Testis (tissue), 2 donors: ENCODE measurements around the gene MORC2.

Experiments
- CTCF ChIP-seq, 3 experiments: fragments of 450-650 bp in 2 of 3; fragments of 200-600 bp in 1 of 3; sonication (generic) in 1 of 3; IDR thresholded peaks; one replicate each; pipeline ENCODE4 v1.5.1; 2016 to 2019; ENCODE audit warnings: antibody characterized with exemption in 3 of 3, mild to moderate bottlenecking in 2 of 3, moderate library complexity in 1 of 3
- POLR2A ChIP-seq: fragments of 450-650 bp; IDR thresholded peaks from one replicate; pipeline ENCODE4 v1.6.1; 2017; ENCODE audit warnings: antibody characterized with exemption, mild to moderate bottlenecking, moderate library complexity

- TF ChIP-seq CTCF (IDR thresholded peaks at IDR 0.05) (no peak), POLR2A (no peak)
Observed at GRCh38 chr22:30949934-30950660, 18.5 kb downstream of the MORC2 start.
